ENCODE data around the gene AFG1L.
A peak's percentile ranks its signal among the peaks of the same experiment; 100 is the strongest.
"Not testable (repeated sequence)": the region's sequence is repeated elsewhere in the genome, so short reads cannot be mapped to it uniquely, and the experiment has no call there.

AFG1L gene

GRCh38 chr6:108556250-108556649 is 261.4 kb downstream of the AFG1L start:
- peak overlapping the region; percentile 88 for H3K4me3 Mint-ChIP-seq
- no peaks in the 10 kb centered on the region for H3K9me3 Mint-ChIP-seq
- no peak for ATAC-seq (replicated peaks; ENCODE audit: extremely low read depth, poor library complexity, severe bottlenecking)
- H3K27ac Mint-ChIP-seq (ENCODE audit: low read depth), result no peak overlapping the region
- H3K27me3 Mint-ChIP-seq, result no peaks in the 10 kb centered on the region
- H3K36me3 Mint-ChIP-seq (ENCODE audit: insufficient read depth), result peaks cover 21% of the 10 kb centered on the region
- no peak for DNase-seq (ENCODE audit: low spot score in 2 of 2)
- no peaks in the 10 kb centered on the region for H3K4me1 Mint-ChIP-seq

- Mint-ChIP-seq H3K27ac (ENCODE audit: low read depth) (peak overlapping the region; percentile 98), H3K27me3 (no peaks in the 10 kb centered on the region), H3K36me3 (ENCODE audit: insufficient read depth) (peaks cover 24% of the 10 kb centered on the region), H3K4me1 (peaks cover 3% of the 10 kb centered on the region), H3K9me3 (no peaks in the 10 kb centered on the region), H3K4me3 (peak overlapping the region; percentile 88)
- ATAC-seq (replicated peaks; ENCODE audit: extremely low read depth, poor library complexity, severe bottlenecking) (no peak), DNase-seq (ENCODE audit: low spot score in 2 of 2) (no peak)
Observed at GRCh38 chr6:108556866-108557493, 262.1 kb downstream of the AFG1L start.

- Mint-ChIP-seq H3K9me3 (no peaks in the 10 kb centered on the region), H3K36me3 (ENCODE audit: insufficient read depth) (peaks cover 29% of the 10 kb centered on the region), H3K27me3 (no peaks in the 10 kb centered on the region), H3K4me1 (peaks cover 11% of the 10 kb centered on the region), H3K27ac (ENCODE audit: low read depth) (peak overlapping the region; percentile 98), H3K4me3 (peak overlapping the region; percentile 88)
- DNase-seq (ENCODE audit: low spot score in 2 of 2) (peak; percentile 63 to 69), ATAC-seq (replicated peaks; ENCODE audit: extremely low read depth, poor library complexity, severe bottlenecking) (peak; percentile 37)
Observed at GRCh38 chr6:108557494-108558371, 262.9 kb downstream of the AFG1L start.

- Mint-ChIP-seq H3K27me3 (no peaks in the 10 kb centered on the region), H3K9me3 (no peaks in the 10 kb centered on the region), H3K36me3 (ENCODE audit: insufficient read depth) (peaks cover 34% of the 10 kb centered on the region), H3K4me3 (peak overlapping the region; percentile 88), H3K4me1 (peaks cover 19% of the 10 kb centered on the region), H3K27ac (ENCODE audit: low read depth) (peak overlapping the region; percentile 98)
- peak; percentile 68 for ATAC-seq (replicated peaks; ENCODE audit: extremely low read depth, poor library complexity, severe bottlenecking)
- DNase-seq (ENCODE audit: low spot score in 2 of 2), result peak; percentile 87 to 95
Observed at GRCh38 chr6:108558372-108559096, 263.7 kb downstream of the AFG1L start.

GRCh38 chr6:108559097-108559883 is 264.4 kb downstream of the AFG1L start:
- peaks cover 34% of the 10 kb centered on the region for H3K36me3 Mint-ChIP-seq (ENCODE audit: insufficient read depth)
- peaks cover 24% of the 10 kb centered on the region for H3K4me1 Mint-ChIP-seq
- no peaks in the 10 kb centered on the region for H3K27me3 Mint-ChIP-seq
- H3K4me3 Mint-ChIP-seq, result peak overlapping the region; percentile 88
- peak overlapping the region; percentile 98 for H3K27ac Mint-ChIP-seq (ENCODE audit: low read depth)
- DNase-seq (ENCODE audit: low spot score in 2 of 2) (peak; percentile 72 to 86), ATAC-seq (replicated peaks; ENCODE audit: extremely low read depth, poor library complexity, severe bottlenecking) (peak; percentile 58)
- H3K9me3 Mint-ChIP-seq, result no peaks in the 10 kb centered on the region

- Mint-ChIP-seq H3K9me3 (no peaks in the 10 kb centered on the region), H3K4me1 (peaks cover 31% of the 10 kb centered on the region), H3K27me3 (no peaks in the 10 kb centered on the region), H3K27ac (ENCODE audit: low read depth) (peak overlapping the region; percentile 98), H3K4me3 (peak overlapping the region; percentile 88), H3K36me3 (ENCODE audit: insufficient read depth) (peaks cover 34% of the 10 kb centered on the region)
- no peak for ATAC-seq (replicated peaks; ENCODE audit: extremely low read depth, poor library complexity, severe bottlenecking)
- DNase-seq (ENCODE audit: low spot score in 2 of 2), result peak in 1 of 2 donors; percentile 29
Observed at GRCh38 chr6:108559884-108560462, 265.1 kb downstream of the AFG1L start.

- H3K27ac Mint-ChIP-seq (ENCODE audit: low read depth), result peak within 1 kb of the TSS; percentile 98
- peak; percentile 30 to 42 for DNase-seq (ENCODE audit: low spot score in 2 of 2)
- H3K36me3 Mint-ChIP-seq (ENCODE audit: insufficient read depth), result peaks cover 35% of the 10 kb centered on the region
- no peak for ATAC-seq (replicated peaks; ENCODE audit: extremely low read depth, poor library complexity, severe bottlenecking)
- no peaks in the 10 kb centered on the region for H3K9me3 Mint-ChIP-seq
- peaks cover 38% of the 10 kb centered on the region for H3K4me1 Mint-ChIP-seq
- H3K27me3 Mint-ChIP-seq, result no peaks in the 10 kb centered on the region
- H3K4me3 Mint-ChIP-seq, result peak within 1 kb of the TSS; percentile 88
Observed at GRCh38 chr6:108560463-108561308, 265.8 kb downstream of the AFG1L start, which contains the start of gene FOXO3. TSS of gene FOXO3 (plus strand) at chr6:108560917. CDS start at chr6:108561209, 292 bp downstream.

- peak overlapping the region; percentile 88 for H3K4me3 Mint-ChIP-seq
- peaks cover 35% of the 10 kb centered on the region for H3K36me3 Mint-ChIP-seq (ENCODE audit: insufficient read depth)
- peaks cover 44% of the 10 kb centered on the region for H3K4me1 Mint-ChIP-seq
- not testable (repeated sequence) for H3K9me3 Mint-ChIP-seq; H3K27me3 Mint-ChIP-seq; H3K27ac Mint-ChIP-seq (ENCODE audit: low read depth); DNase-seq (ENCODE audit: low spot score in 2 of 2); ATAC-seq (replicated peaks; ENCODE audit: extremely low read depth, poor library complexity, severe bottlenecking)
Observed at GRCh38 chr6:108561309-108561647, 266.4 kb downstream of the AFG1L start.

GRCh38 chr6:108561742-108562502 is 267.1 kb downstream of the AFG1L start:
- Mint-ChIP-seq H3K27ac (ENCODE audit: low read depth) (peak overlapping the region; percentile 57), H3K36me3 (ENCODE audit: insufficient read depth) (peaks cover 35% of the 10 kb centered on the region), H3K4me3 (peak overlapping the region; percentile 75), H3K4me1 (peaks cover 49% of the 10 kb centered on the region), H3K27me3 (no peaks in the 10 kb centered on the region), H3K9me3 (no peaks in the 10 kb centered on the region)
- no peak for ATAC-seq (replicated peaks; ENCODE audit: extremely low read depth, poor library complexity, severe bottlenecking)
- no peak for DNase-seq (ENCODE audit: low spot score in 2 of 2)

- Mint-ChIP-seq H3K27me3 (no peaks in the 10 kb centered on the region), H3K4me1 (peaks cover 54% of the 10 kb centered on the region), H3K27ac (ENCODE audit: low read depth) (peak overlapping the region; percentile 57), H3K4me3 (peak overlapping the region; percentile 75), H3K36me3 (ENCODE audit: insufficient read depth) (peaks cover 32% of the 10 kb centered on the region), H3K9me3 (no peaks in the 10 kb centered on the region)
- DNase-seq (ENCODE audit: low spot score in 2 of 2), result no peak
- ATAC-seq (replicated peaks; ENCODE audit: extremely low read depth, poor library complexity, severe bottlenecking), result no peak
Observed at GRCh38 chr6:108562503-108562993, 267.7 kb downstream of the AFG1L start.

Measured in central memory CD8-positive, alpha-beta T cell (primary cell).